Mesothelial cell of epicardium (in vitro differentiated cells): ENCODE results near the gene DSE. TPM values are rescaled to one million over a fixed set of nuclear protein-coding genes. Genes with fewer than 3 reads are reported as not detected.

ENCODE experiments used
- DNase-seq, 2 experiments: peaks; one replicate each; pipeline ENCODE4 v3.0.0; 2021; ENCODE audit warnings: low spot score in 2 of 2; ENCODE audit not compliant: unreplicated experiment in 2 of 2
- H3K27ac Mint-ChIP-seq: 2 replicates; pipeline ENCODE4 v1.8.0; 2021; ENCODE audit warnings: mixed read lengths
- H3K27me3 Mint-ChIP-seq: 2 replicates; pipeline ENCODE4 v1.8.0; 2021; ENCODE audit warnings: low read depth, mixed read lengths
- H3K36me3 Mint-ChIP-seq: 2 replicates; pipeline ENCODE4 v1.8.0; 2021; ENCODE audit warnings: mixed read lengths
- H3K4me1 Mint-ChIP-seq: 2 replicates; pipeline ENCODE4 v1.8.0; 2021; ENCODE audit warnings: mixed read lengths
- H3K4me3 Mint-ChIP-seq: 2 replicates; pipeline ENCODE4 v1.8.0; 2021; ENCODE audit warnings: mild to moderate bottlenecking, moderate library complexity, mixed read lengths
- H3K9me3 Mint-ChIP-seq: 2 replicates; pipeline ENCODE4 v1.8.0; 2021; ENCODE audit warnings: mixed read lengths
- CTCF ChIP-seq: fragments of 200-600 bp; sonication (generic); IDR thresholded peaks from one replicate; pipeline ENCODE4 v1.5.0; 2021; ENCODE audit warnings: antibody characterized with exemption; ENCODE audit not compliant: unreplicated experiment
- total RNA-seq: library from RNA; stranded (reverse); gene quantifications from 3 replicates; pipeline ENCODE4 v1.2.1, GENCODE V29; 2021

DSE gene
- total RNA-seq, 1 donor from 2014 or later = 70.7 TPM

DNA sequence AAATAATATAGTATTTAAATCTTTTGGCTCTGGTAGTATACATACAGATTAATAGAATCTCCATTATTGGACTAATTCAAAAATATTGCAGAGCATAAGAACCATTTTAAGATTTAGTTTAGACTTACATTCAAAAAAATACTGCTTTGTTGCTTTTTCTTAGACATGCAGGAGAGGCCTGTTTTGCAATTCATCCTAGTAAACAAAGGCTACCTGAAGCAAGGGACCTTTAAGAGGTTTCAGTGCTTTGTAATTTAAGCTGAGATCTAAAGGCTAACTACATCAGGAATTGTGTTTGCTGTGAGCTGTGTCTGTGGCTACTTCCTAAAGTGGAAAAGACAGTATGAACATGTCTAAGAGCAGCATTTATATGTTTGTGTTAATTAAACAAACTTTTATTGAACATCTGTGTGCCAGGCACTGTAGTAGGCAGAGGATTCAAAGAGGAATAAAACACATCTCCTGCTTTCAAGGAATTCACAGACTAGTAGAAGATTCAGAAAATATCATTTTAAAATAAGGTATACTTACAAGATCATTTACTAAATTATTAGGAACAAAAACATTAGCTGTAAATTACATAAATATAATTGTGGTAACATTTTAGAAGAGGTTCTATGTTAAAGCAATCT lies 61.3 kb downstream of the DSE start:
- Mint-ChIP-seq H3K9me3 (no peaks in the 10 kb centered on the region), H3K36me3 (peaks cover 41% of the 10 kb centered on the region), H3K4me1 (peaks cover 6% of the 10 kb centered on the region), H3K4me3 (no peak overlapping the region), H3K27ac (no peak overlapping the region), H3K27me3 (no peaks in the 10 kb centered on the region)
- TF ChIP-seq CTCF = no peak
- no peak for DNase-seq

GRCh38 chr6:116433206-116433712 lies 62.5 kb downstream of the DSE start:
- H3K4me3 Mint-ChIP-seq = no peak overlapping the region
- H3K27ac Mint-ChIP-seq = no peak overlapping the region
- TF ChIP-seq CTCF = no peak

DNA sequence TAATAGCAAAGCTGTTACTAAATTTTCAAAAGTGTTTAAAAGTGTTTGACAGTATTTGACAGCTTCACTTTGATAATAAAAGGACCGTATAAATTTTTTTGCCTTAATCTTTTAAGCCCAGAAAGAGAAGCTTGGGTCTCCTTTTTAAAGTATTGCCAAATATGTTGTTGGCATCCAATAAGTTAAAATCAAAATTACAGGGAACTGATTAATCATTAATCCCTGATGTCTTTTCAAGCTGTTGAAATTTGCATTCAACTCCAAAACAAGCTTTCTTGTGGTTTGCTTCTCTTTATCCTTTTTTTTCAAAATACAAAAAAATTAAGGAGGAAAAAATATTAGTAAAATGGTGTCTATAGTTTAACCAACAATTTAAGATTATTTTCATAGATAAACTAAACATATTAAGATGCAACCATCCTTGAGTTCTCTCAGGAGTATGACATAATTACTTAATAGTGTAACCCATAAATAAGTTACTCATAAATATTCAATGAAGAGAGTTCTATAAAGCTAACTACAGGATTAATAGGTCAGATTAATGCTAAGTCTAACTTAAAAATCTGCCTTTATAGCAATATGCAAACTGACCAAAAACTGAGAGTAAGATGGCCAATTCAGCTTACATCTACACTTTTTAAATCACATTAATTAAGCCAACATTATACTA lies 63.4 kb downstream of the DSE start:
- Mint-ChIP-seq H3K27me3 (no peaks in the 10 kb centered on the region), H3K9me3 (no peaks in the 10 kb centered on the region), H3K4me1 (peaks cover 19% of the 10 kb centered on the region), H3K36me3 (peaks cover 28% of the 10 kb centered on the region), H3K4me3 (no peak overlapping the region), H3K27ac (no peak overlapping the region)
- no peak for TF ChIP-seq CTCF
- DNase-seq = no peak

More at GRCh38 chr6:116433206-116433712, 62.5 kb downstream of the DSE start:
- no peaks in the 10 kb centered on the region for H3K9me3 Mint-ChIP-seq
- H3K27me3 Mint-ChIP-seq = no peaks in the 10 kb centered on the region
- peaks cover 10% of the 10 kb centered on the region for H3K4me1 Mint-ChIP-seq
- DNase-seq = no peak
- H3K36me3 Mint-ChIP-seq = peaks cover 37% of the 10 kb centered on the region

DNA sequence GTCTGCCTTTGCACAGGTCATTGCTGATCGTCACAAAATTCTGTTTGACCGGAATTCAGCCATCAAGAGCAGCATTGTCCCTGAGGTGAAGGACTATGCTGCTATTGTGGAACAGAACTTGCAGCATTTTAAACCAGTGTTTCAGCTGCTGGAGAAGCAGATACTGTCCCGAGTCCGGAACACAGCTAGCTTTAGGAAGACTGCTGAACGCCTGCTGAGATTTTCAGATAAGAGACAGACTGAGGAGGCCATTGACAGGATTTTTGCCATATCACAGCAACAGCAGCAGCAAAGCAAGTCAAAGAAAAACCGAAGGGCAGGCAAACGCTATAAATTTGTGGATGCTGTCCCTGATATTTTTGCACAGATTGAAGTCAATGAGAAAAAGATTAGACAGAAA lies 65.8 kb downstream of the DSE start:
- H3K27ac Mint-ChIP-seq = peak overlapping the region; percentile 45
- no peaks in the 10 kb centered on the region for H3K9me3 Mint-ChIP-seq
- H3K4me3 Mint-ChIP-seq = no peak overlapping the region
- peaks cover 38% of the 10 kb centered on the region for H3K4me1 Mint-ChIP-seq
- TF ChIP-seq CTCF = no peak
- DNase-seq = no peak
- no peaks in the 10 kb centered on the region for H3K27me3 Mint-ChIP-seq
- H3K36me3 Mint-ChIP-seq = peaks cover 17% of the 10 kb centered on the region

GRCh38 chr6:116437656-116438055 lies 66.9 kb downstream of the DSE start:
- H3K27ac Mint-ChIP-seq = no peak overlapping the region
- H3K27me3 Mint-ChIP-seq = no peaks in the 10 kb centered on the region
- H3K9me3 Mint-ChIP-seq = no peaks in the 10 kb centered on the region
- peaks cover 16% of the 10 kb centered on the region for H3K36me3 Mint-ChIP-seq
- DNase-seq = no peak
- TF ChIP-seq CTCF = no peak
- H3K4me3 Mint-ChIP-seq = no peak overlapping the region
- peaks cover 41% of the 10 kb centered on the region for H3K4me1 Mint-ChIP-seq
